Measurements from ENCODE around the gene NLRP8.
"Not testable (repeated sequence)": the region's sequence is repeated elsewhere in the genome, so short reads cannot be mapped to it uniquely, and the experiment has no call there.

Gene NLRP8

DNA sequence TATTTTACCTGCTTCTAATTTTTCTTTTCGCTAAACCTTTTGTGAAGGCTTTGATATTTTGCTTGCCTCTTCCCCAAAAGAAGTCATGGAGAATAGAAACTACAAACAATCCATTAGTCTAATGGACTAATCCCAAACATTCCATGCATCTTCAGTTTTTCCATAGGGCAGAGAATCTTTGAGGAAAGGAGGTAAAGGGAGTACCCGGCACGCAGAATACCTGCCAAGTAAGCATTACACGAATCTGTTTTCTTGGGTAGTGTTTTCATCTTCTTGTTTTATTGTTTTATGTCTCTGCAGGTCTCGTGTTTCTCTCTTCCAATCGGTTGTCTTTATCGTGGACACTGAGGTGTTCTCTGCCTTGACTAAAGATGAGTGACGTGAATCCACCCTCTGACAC lies at the start of gene NLRP8:
Gene NLRP8 (plus strand): TSS at position 301 of the 400 bp plus-strand sequence.
- DNase-seq (ENCODE audit: insufficient read length, low spot score) (no peak), FAIRE-seq (no peak)
- no peak for TF ChIP-seq POLR2A (IDR thresholded peaks at IDR 0.05; ENCODE audit: low read depth, low read length)

DNA sequence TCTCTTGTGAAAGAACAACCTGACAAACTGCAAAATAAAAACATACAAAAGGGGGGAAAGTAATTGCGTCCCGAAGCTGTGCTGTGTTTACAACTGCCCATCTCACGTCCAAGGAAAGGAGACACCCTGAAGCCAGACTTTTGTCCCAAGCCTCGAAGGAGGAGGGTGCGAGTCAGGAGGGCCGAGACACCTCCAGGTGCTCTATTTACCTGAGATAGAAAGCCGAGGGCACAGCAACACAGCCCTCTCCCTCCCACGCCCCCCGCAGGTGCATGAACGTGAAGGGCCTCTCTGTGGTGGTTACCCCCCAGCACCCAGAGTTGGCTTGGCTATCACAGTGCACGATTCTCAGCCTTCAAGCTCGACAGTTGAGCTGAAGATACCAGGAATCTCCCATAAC lies 48.7 kb upstream of the NLRP8 start:
- FAIRE-seq (no peak), DNase-seq (ENCODE audit: insufficient read length, low spot score) (no peak)
- TF ChIP-seq POLR2A (IDR thresholded peaks at IDR 0.05; ENCODE audit: low read depth, low read length), result no peak

DNA sequence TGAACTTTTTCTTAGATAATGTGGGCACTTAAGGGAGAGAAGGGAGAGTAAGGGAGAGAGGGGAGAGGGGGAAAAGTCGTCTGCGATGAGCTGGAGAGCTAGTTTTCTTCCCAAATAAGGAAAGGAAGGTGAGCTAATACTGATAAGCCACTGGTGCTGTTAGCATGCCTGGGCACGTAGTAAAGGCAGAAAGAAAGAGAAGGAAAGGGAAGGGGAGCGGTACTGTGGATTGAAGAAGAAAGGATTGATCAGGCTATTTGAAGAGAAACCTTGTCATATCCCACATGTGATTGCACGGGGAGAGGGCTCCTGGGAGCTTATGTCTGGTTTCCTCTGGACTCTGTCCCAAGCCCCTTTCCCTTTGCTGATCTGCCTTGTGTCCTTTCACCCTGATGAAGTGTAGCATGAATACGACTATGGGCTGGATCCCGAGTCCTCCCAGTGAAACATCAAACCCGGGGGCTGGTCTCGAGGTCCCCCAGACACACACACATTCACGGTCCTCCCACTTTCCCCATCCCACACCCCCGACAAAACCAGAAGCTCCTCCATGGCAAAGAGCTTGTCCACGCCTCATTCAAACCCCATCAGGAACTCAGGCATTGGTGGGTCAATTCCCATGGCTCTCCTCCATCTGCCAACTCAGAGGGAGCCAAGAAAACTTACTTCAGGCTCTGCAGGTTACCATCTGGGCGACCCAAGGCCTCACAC lies 46.1 kb upstream of the NLRP8 start:
- DNase-seq (ENCODE audit: insufficient read length, low spot score) (no peak), FAIRE-seq (no peak)
- TF ChIP-seq POLR2A (IDR thresholded peaks at IDR 0.05; ENCODE audit: low read depth, low read length), result no peak

DNA sequence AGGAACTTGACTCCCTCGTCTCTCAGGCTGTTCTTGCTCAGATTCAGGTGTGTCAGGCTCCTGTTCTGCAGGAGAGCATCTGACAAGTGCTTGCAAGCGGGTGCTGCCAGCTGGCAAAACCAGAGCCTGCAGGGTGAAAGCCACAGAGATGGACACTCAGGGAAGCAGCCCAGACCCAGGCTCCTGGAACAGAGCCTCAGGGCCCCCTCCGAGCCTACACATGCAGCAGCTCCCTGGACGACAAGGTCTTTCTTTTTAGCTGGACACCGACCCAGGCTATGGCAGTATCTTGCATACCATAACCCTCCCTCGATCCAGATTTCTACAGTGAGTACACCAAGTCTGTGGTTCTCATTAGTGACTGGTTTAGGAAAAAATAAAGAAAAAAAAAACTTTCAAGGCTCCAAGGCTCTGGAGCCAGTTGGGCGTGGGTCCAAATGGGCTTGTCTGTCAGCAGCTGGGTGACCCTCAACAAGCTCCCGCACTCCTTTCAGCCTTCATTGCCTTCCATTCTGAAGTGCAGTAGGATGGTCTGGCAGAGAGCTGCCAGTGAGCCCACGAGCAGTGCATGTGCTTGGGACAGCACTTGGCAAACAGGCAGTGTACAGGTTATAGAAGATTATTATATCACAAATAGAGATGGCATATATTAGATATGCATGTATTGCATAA lies 45.4 kb upstream of the NLRP8 start:
- no peak for TF ChIP-seq POLR2A (IDR thresholded peaks at IDR 0.05; ENCODE audit: low read depth, low read length)
- no peak for FAIRE-seq
- DNase-seq (ENCODE audit: insufficient read length, low spot score), result no peak

DNA sequence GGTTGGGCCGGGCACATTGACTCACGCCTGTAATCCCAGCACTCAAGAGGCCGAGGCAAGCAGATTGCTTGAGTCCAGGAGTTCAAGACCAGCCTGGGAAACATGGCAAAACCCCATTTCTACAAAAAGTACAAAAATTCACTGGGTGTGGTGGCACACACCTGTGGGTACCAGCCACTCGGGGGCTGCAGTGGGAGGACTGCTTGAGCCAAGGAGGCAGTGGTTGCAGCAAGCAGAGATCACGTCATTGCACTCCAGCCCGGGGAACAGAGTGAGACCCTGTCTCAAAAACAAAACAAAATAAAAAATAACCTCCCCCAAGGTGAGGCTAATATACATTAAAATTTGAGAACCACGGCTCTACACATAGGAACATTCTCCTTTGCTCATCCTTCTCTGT lies 40.3 kb upstream of the NLRP8 start:
- TF ChIP-seq POLR2A (IDR thresholded peaks at IDR 0.05; ENCODE audit: low read depth, low read length), result no peak
- DNase-seq (ENCODE audit: insufficient read length, low spot score), result no peak
- no peak for FAIRE-seq

DNA sequence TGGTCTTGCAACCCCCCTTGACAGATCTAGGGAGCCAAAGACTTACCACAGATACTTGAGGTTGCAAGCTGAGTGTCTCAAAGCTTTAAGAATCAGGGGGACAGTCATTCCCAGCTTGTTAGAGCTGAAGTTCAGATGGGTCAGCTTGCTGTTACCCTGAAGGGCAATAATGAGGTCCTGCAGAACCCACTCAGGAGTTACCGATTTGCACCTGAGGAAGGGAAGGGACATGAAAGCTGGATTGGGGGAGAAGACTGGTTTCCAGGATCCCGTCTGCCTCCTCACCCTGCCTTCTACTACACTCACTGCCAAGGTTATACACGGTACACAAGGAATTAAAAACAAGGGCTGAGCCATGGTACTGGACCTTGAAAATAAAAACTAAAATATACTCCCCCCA lies 39.9 kb upstream of the NLRP8 start:
- no peak for TF ChIP-seq POLR2A (IDR thresholded peaks at IDR 0.05; ENCODE audit: low read depth, low read length)
- no peak for FAIRE-seq
- DNase-seq (ENCODE audit: insufficient read length, low spot score), result no peak

DNA sequence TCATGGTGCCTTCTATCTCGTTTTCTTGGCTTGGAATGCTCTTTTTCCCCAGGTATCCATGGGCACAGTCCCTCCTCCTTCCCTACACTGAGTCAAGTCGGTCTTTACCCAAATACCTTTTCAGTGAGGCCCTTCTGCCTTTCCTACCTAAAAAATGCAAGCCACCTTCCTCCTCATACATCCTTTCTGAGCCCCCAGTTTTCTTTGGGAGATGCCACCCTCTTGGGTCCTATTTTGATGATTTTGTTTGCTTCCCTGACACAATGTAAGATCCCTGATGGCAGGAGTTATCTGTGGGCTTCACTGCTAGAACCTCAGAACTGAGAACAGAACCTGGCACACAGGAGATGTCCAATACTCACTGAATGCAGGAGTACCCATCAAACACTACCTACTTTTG lies 37.8 kb upstream of the NLRP8 start:
- DNase-seq (ENCODE audit: insufficient read length, low spot score) (no peak), FAIRE-seq (no peak)
- TF ChIP-seq POLR2A (IDR thresholded peaks at IDR 0.05; ENCODE audit: low read depth, low read length), result no peak

DNA sequence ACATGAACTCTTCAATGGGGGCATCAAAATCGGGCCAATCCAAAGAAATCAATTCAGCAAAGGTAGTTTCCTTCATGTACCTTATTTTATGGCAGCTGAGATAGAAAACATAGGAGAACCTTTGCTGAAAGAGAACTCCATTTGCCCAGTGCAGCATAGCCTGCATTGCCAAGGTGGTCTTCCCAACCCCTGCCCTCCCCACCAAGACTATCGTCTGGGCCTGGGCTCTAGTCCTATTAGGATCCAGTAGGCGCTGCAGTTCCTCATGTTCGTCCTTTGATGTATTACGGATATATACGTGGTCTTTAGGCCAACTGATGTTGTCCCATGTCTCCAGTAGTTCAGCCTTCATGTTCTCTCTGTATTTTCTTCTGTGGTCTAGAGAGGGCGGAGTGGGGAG lies 34.7 kb upstream of the NLRP8 start:
- no peak for TF ChIP-seq POLR2A (IDR thresholded peaks at IDR 0.05; ENCODE audit: low read depth, low read length)
- DNase-seq (ENCODE audit: insufficient read length, low spot score) (no peak), FAIRE-seq (no peak)

DNA sequence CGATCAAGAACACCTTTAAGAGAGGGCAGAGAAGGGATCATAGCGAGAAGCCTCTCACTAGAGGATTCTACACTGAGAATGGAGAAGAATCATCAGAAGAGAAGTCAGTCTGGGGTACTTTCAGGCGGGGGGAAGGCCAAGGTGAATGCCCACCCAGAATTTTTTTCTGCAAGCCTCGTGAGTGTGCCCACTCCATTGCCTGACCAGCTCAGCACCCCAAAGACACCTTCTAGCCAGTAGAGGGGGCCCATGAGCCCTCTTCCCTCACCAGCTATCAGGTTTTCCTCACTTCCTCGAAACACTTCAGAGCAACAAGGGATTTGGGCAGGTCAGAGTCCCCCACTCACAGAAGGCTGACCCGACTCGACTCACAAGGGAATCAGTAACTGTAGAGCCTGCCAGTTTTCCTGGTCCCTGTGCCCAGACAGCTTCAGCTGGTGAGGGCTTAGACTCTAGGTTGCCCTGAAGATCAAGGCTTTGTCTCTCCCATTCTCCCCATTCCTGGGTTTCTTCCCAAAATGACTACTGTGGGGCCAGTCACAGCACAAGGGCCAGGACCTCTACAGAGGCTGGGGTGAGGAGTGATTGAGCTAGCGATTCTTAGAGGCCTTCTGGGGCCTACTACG lies 33.9 kb upstream of the NLRP8 start:
- no peak for TF ChIP-seq POLR2A (IDR thresholded peaks at IDR 0.05; ENCODE audit: low read depth, low read length)
- peak; percentile 49 for DNase-seq (ENCODE audit: insufficient read length, low spot score)
- no peak for FAIRE-seq

DNA sequence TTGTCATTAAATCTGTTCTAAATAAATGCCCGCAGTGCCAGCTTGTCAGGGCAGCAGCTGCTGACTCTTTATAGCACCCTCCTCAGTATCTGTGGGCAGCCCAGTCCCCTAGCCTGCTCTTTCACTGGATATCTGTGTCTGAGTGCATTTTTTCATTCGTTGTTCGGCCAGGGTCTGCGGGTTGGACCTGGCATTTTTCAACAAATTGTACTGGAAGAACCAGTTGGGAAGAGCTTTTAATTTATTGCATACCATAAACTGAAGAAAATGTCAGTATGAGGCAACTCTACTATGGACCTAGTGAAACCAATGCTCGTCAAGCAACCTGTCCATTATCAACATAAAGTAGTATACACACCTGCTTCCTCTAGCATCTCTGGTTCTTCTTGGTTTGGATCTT lies 24.1 kb upstream of the NLRP8 start:
- no peak for FAIRE-seq
- no peak for DNase-seq (ENCODE audit: insufficient read length, low spot score)
- TF ChIP-seq POLR2A (IDR thresholded peaks at IDR 0.05; ENCODE audit: low read depth, low read length), result no peak

DNA sequence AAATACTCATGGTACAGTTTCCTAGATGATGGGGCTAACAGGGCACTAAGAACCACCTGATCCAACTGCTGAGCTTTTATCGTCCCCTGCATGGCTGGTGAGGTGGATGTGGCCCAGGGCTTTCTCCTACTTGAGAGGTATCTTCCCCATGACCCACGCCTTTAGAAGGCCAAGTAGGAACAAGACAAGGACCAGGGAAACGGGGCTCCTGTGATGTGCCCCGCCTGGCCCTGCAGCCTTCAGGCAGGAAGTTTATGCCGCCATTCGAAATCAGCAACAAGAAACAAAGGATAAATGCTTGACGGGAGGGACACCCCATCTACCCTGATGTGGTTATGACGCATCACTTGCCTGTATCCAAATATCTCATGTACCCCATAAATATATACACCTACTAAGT lies 19.6 kb upstream of the NLRP8 start:
- FAIRE-seq, result no peak

DNA sequence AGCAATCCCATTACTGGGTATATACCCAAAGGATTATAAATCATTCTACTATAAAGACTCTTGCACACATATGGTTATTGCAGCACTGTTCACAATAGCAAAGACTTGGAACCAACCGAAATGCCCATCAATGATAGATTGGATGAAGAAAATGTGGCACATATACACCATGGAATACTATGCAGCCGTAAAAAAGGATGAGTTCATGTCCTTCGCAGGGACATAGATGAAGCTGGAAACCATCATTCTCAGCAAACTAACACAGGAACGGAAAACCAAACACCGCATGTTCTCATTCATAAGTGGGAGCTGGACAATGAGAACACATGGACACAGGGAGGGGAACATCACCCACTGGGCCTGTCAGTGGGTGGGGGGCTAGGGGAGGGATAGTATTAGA lies 18.4 kb upstream of the NLRP8 start:
- DNase-seq (ENCODE audit: insufficient read length, low spot score); FAIRE-seq: not testable (repeated sequence)

More for the DNA sequence above, 19.6 kb upstream of the NLRP8 start:
- no peak for DNase-seq (ENCODE audit: insufficient read length, low spot score)
- TF ChIP-seq POLR2A (IDR thresholded peaks at IDR 0.05; ENCODE audit: low read depth, low read length), result no peak

DNA sequence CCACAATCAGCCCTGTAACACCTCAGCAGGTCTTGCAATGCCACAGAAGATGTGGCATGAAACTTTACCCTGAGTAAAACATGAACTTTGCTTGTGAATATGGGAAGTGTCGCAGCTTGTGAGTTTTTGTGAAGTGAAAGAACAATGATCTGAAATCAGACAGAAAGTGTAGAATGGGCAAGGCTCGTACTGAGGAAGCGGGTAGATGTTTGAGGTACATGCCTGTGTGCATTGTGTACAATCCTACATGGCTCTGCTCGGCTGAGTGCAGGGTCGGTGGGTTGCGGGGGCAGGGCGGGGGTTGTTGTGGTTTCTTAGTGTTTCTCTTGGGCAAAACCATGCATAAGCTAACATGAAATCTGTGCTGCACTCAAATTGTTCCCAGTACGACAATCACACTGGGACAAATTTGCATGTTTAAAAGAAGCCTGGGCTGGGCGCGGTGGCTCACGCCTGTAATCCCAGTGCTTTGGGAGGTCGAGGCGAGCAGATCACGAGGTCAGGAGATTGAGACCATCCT lies 16.6 kb upstream of the NLRP8 start:
- no peak for DNase-seq (ENCODE audit: insufficient read length, low spot score)
- no peak for TF ChIP-seq POLR2A (IDR thresholded peaks at IDR 0.05; ENCODE audit: low read depth, low read length)
- FAIRE-seq, result no peak

DNA sequence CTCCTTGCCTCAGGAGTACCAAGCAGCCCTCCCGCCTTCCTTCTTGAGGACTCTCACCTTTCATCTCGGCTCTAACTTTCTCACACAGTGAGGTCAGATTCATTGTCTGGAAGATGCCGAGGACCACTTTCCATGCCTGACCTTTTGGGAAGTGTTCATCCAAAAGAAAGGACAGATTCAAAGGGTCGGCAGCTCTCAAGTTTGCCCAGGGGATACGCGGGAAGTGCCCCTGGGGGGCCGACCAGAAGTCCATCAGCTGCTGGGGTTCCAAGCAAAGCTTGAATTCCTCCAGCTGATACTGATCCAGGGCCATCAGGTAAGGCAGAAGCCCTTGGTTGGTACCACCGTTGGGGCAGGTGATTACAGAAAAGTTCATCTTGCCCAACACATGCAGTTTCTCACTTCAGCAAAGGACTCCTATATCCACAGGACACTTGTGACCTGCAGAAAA lies 15.7 kb upstream of the NLRP8 start, which contains the start of gene NLRP13:
Gene NLRP13 (minus strand): TSS at position 401 of the 451 bp plus-strand sequence. CDS start 25 bp downstream, at position 376.
- FAIRE-seq, result no peak
- no peak for TF ChIP-seq POLR2A (IDR thresholded peaks at IDR 0.05; ENCODE audit: low read depth, low read length)
- no peak for DNase-seq (ENCODE audit: insufficient read length, low spot score)
